GM10266 (cell line): ENCODE results near the gene SMYD1.
"Not testable (repeated sequence)": the region's sequence is repeated elsewhere in the genome, so short reads cannot be mapped to it uniquely, and the experiment has no call there.

Experiments used
- DNase-seq: peaks from one replicate; pipeline ENCODE4 v3.0.0; 2012; ENCODE audit errors: extremely low spot score
- CTCF ChIP-seq: IDR thresholded peaks from 2 replicates; pipeline ENCODE4 v1.5.1; 2012; ENCODE audit warnings: mild to moderate bottlenecking, low read depth; ENCODE audit not compliant: control insufficient read depth, insufficient read depth; ENCODE audit errors: missing control alignments

The SMYD1 gene

GRCh38 chr2:88067598-88067997 is at the start of gene SMYD1:
TSS of gene SMYD1 (plus strand) at chr2:88067825. CDS start at chr2:88067865, 40 bp downstream.
- no peak for DNase-seq
- no peak for TF ChIP-seq CTCF

GRCh38 chr2:88018077-88018805 is 49.4 kb upstream of the SMYD1 start:
- not testable (repeated sequence) for DNase-seq

GRCh38 chr2:88018909-88019308 is 48.7 kb upstream of the SMYD1 start:
- no peak for TF ChIP-seq CTCF
- DNase-seq = no peak

GRCh38 chr2:88019985-88020384 is 47.6 kb upstream of the SMYD1 start:
- no peak for DNase-seq
- TF ChIP-seq CTCF = no peak

- no peak for TF ChIP-seq CTCF
- DNase-seq = no peak
These were observed 45.0 kb upstream of the SMYD1 start for GRCh38 chr2:88022669-88022921.

GRCh38 chr2:88024509-88024908 is 43.1 kb upstream of the SMYD1 start:
- TF ChIP-seq CTCF = no peak
- no peak for DNase-seq

GRCh38 chr2:88027697-88028389 is 39.8 kb upstream of the SMYD1 start:
- no peak for TF ChIP-seq CTCF
- DNase-seq = no peak

- no peak for DNase-seq
- no peak for TF ChIP-seq CTCF
These were observed 38.7 kb upstream of the SMYD1 start for GRCh38 chr2:88028931-88029330.
